Measurements from ENCODE around the gene CILP2. TPM values are rescaled to one million over a fixed set of nuclear protein-coding genes. Genes with fewer than 3 reads are reported as not detected.
A peak's percentile ranks its signal among the peaks of the same experiment; 100 is the strongest.

Gene CILP2
- total and polyA plus RNA-seq, 9 donors = 1.3 to 52.6 (median 7.0) TPM

- H3K27me3 ChIP-seq (ENCODE audit: control insufficient read depth, insufficient read depth, low read length) = peaks cover 53% of the 10 kb centered on the region
- peak; percentile 21 for DNase-seq
These were observed 703 bp upstream of the CILP2 start for GRCh38 chr19:19537075-19538048.

GRCh38 chr19:19538785-19539166, 711 bp downstream of the CILP2 start:
- Histone ChIP-seq H3K4me3 (ENCODE audit: low read length) (no peak overlapping the region), H3K4me1 (ENCODE audit: control insufficient read depth, insufficient read depth, low read length) (peaks cover 30% of the 10 kb centered on the region), H3K27ac (ENCODE audit: low read length) (no peak overlapping the region), H3K9me3 (replicated peaks; ENCODE audit: control insufficient read depth, low read depth, low read length) (no peaks in the 10 kb centered on the region), H3K36me3 (ENCODE audit: control insufficient read depth, insufficient read depth, low read length) (no peaks in the 10 kb centered on the region), H3K27me3 (ENCODE audit: control insufficient read depth, insufficient read depth, low read length) (peaks cover 58% of the 10 kb centered on the region)
- DNase-seq = peak; percentile 79
- 20% methylated on average over 7 of the region's 7 CpGs for WGBS (ENCODE audit: insufficient coverage)

More at GRCh38 chr19:19537075-19538048, 703 bp upstream of the CILP2 start:
- WGBS (ENCODE audit: insufficient coverage) = 30% methylated on average over 44 of the region's 59 CpGs
- Histone ChIP-seq H3K4me3 (ENCODE audit: low read length) (no peak overlapping the region), H3K27ac (ENCODE audit: low read length) (no peak overlapping the region), H3K4me1 (ENCODE audit: control insufficient read depth, insufficient read depth, low read length) (peaks cover 32% of the 10 kb centered on the region), H3K9me3 (replicated peaks; ENCODE audit: control insufficient read depth, low read depth, low read length) (no peaks in the 10 kb centered on the region), H3K36me3 (ENCODE audit: control insufficient read depth, insufficient read depth, low read length) (no peaks in the 10 kb centered on the region)

DNA sequence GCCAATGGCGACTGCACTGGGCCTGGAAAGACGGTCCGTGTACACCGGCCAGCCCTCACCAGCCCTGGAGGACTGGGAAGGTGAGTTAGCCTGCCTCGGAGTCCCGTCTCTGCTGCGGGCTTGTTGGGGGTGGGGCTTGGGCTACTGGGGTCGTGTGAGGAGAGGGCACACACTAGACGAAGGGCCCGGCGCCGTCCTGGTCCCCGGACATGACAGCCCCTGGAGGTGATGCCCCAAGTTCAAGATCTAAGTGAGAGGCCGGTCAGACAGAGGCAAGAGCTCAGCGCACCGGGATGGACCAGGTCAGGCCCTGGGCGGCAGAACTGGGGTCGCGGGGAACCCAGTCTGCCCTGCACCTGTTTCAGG, 1.6 kb downstream of the CILP2 start:
- Histone ChIP-seq H3K9me3 (replicated peaks; ENCODE audit: control insufficient read depth, low read depth, low read length) (no peaks in the 10 kb centered on the region), H3K4me1 (ENCODE audit: control insufficient read depth, insufficient read depth, low read length) (peaks cover 30% of the 10 kb centered on the region), H3K36me3 (ENCODE audit: control insufficient read depth, insufficient read depth, low read length) (no peaks in the 10 kb centered on the region), H3K27ac (ENCODE audit: low read length) (no peak overlapping the region), H3K27me3 (ENCODE audit: control insufficient read depth, insufficient read depth, low read length) (peaks cover 58% of the 10 kb centered on the region), H3K4me3 (ENCODE audit: low read length) (no peak overlapping the region)
- DNase-seq = no peak
- WGBS (ENCODE audit: insufficient coverage) = 28% methylated on average over 18 of the region's 19 CpGs

DNA sequence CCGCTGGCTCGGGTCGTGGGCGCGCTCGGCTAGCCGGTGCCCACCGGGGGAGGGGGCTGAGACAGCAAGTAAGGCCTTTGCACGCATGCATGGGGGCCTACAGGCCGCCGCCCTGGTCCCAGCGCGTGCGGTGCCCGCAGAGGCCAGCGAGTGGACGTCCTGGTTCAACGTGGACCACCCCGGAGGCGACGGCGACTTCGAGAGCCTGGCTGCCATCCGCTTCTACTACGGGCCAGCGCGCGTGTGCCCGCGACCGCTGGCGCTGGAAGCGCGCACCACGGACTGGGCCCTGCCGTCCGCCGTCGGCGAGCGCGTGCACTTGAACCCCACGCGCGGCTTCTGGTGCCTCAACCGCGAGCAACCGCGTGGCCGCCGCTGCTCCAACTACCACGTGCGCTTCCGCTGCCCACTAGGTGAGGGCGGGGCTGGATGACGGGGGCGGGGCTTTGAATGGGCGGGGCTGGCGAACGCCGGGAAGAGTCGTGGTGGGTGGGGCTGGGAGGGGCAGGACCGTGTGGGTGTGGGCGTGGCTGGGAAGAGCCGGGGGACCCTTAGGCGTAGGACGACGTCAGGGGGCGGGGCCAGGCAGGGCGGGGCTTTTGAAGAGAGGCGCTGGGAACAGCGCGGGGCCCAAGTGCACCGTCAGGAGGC, 2.1 kb downstream of the CILP2 start:
- no peak overlapping the region for H3K4me3 ChIP-seq (ENCODE audit: low read length)
- H3K4me1 ChIP-seq (ENCODE audit: control insufficient read depth, insufficient read depth, low read length) = peaks cover 30% of the 10 kb centered on the region
- H3K36me3 ChIP-seq (ENCODE audit: control insufficient read depth, insufficient read depth, low read length) = no peaks in the 10 kb centered on the region
- peaks cover 58% of the 10 kb centered on the region for H3K27me3 ChIP-seq (ENCODE audit: control insufficient read depth, insufficient read depth, low read length)
- H3K27ac ChIP-seq (ENCODE audit: low read length) = no peak overlapping the region
- no peaks in the 10 kb centered on the region for H3K9me3 ChIP-seq (replicated peaks; ENCODE audit: control insufficient read depth, low read depth, low read length)
- DNase-seq = peak; percentile 73
- 7% methylated on average over 71 of the region's 74 CpGs for WGBS (ENCODE audit: insufficient coverage)

DNA sequence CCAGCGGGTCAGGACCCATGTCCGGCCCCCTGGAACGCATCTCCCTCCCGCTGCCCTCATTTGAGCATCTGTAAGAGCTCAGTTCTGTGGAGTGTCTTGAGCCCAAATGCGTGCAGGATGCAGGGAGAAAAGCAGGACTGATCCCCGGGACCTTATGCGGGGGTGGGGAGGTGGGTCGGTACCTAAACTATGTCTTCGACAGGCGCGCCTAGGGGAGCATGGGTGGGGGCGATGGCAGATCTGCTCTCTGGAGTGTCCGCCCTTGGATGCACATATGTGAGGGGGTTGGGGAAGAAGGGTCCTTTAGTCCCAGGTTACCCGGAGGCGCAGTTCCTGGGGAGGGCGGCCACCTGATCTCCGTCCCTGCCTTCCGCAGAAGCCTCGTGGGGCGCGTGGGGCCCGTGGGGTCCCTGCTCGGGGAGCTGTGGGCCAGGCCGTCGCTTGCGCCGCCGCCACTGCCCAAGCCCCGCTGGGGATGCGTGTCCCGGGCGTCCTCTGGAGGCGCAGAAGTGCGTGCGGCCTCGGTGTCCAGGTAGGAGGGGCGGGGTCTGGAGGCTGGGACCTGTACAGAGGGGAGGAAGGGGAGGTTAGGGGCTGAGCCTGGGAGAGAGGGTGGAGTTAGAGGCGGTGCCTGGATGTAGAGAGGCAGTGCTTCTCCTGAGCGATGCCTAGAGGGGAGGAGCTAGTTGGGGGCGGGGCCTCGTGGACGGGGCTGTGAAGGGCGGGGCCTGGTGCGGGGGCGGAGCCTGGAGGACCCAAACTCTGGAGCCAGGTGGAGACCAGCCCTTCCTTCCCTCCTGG, 2.9 kb downstream of the CILP2 start:
- H3K36me3 ChIP-seq (ENCODE audit: control insufficient read depth, insufficient read depth, low read length) = no peaks in the 10 kb centered on the region
- peaks cover 58% of the 10 kb centered on the region for H3K27me3 ChIP-seq (ENCODE audit: control insufficient read depth, insufficient read depth, low read length)
- H3K4me1 ChIP-seq (ENCODE audit: control insufficient read depth, insufficient read depth, low read length) = peaks cover 30% of the 10 kb centered on the region
- WGBS (ENCODE audit: insufficient coverage) = 4% methylated on average over 27 of the region's 45 CpGs
- no peaks in the 10 kb centered on the region for H3K9me3 ChIP-seq (replicated peaks; ENCODE audit: control insufficient read depth, low read depth, low read length)
- no peak overlapping the region for H3K27ac ChIP-seq (ENCODE audit: low read length)
- peak; percentile 64 for DNase-seq
- H3K4me3 ChIP-seq (ENCODE audit: low read length) = no peak overlapping the region

DNA sequence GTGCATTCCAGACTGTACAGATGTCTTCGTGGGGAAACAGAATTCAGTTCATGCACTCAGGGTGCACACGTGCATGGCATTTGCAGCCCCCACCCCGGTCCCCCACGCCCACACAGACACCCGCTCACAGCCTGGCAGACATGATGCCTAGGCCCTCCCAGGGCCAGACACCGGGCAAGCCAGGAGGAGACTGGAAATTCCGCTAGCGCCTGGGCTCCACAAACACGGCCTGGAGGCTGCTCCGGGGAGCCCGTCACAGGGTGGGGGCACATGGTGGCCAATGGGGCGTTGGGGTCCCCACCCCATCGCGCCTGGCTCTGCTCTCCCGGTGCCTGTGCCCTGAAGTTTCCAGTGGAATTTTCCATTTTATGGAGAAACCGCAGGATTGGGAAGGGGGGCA, 3.6 kb downstream of the CILP2 start:
- Histone ChIP-seq H3K27ac (ENCODE audit: low read length) (no peak overlapping the region), H3K4me1 (ENCODE audit: control insufficient read depth, insufficient read depth, low read length) (peaks cover 30% of the 10 kb centered on the region), H3K27me3 (ENCODE audit: control insufficient read depth, insufficient read depth, low read length) (peaks cover 58% of the 10 kb centered on the region), H3K4me3 (ENCODE audit: low read length) (no peak overlapping the region), H3K9me3 (replicated peaks; ENCODE audit: control insufficient read depth, low read depth, low read length) (no peaks in the 10 kb centered on the region), H3K36me3 (ENCODE audit: control insufficient read depth, insufficient read depth, low read length) (no peaks in the 10 kb centered on the region)
- WGBS (ENCODE audit: insufficient coverage) = 82% methylated on average over 10 of the region's 16 CpGs
- DNase-seq = no peak

DNA sequence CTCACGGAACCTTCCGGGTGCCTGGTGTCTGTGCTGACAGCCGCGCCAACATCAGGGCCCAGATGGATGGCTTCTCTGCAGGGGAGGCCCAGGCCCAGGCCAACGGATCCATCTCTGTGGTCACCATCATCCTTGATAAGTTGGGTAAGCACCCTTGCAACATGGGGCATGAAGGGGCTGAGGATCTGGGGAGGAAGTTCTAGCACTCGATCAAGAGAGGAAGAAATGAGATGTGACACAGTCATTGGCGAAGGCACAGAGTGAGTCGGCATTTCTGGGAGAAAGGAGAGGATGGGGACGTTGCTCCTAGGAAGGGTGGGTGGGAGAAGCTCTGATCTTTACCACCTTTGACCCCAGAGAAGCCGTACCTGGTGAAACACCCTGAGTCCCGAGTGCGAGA, 4.4 kb downstream of the CILP2 start:
- 82% methylated on average over 12 of the region's 12 CpGs for WGBS (ENCODE audit: insufficient coverage)
- Histone ChIP-seq H3K36me3 (ENCODE audit: control insufficient read depth, insufficient read depth, low read length) (no peaks in the 10 kb centered on the region), H3K27ac (ENCODE audit: low read length) (no peak overlapping the region), H3K4me1 (ENCODE audit: control insufficient read depth, insufficient read depth, low read length) (peaks cover 28% of the 10 kb centered on the region), H3K27me3 (ENCODE audit: control insufficient read depth, insufficient read depth, low read length) (peaks cover 50% of the 10 kb centered on the region), H3K4me3 (ENCODE audit: low read length) (no peak overlapping the region), H3K9me3 (replicated peaks; ENCODE audit: control insufficient read depth, low read depth, low read length) (no peaks in the 10 kb centered on the region)
- no peak for DNase-seq

DNA sequence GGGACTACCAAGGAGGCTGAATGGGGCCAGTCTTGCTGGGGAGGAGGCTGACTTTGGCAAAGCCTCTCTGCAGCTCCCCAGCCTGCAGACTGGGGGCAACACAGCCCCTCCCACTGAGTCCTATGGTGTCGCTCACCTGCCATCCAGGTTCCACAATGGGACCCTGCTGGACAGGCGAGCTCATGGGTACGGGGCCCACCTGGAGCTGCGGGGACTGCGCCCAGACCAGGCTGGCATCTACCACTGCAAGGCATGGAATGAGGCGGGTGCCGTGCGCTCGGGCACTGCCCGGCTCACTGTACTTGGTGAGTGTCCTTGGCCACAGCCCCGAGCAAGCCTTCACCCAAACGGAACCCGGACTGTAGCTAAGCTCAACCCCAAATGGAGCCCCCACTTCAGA, 5.0 kb downstream of the CILP2 start:
- Histone ChIP-seq H3K4me3 (ENCODE audit: low read length) (no peak overlapping the region), H3K27ac (ENCODE audit: low read length) (no peak overlapping the region), H3K4me1 (ENCODE audit: control insufficient read depth, insufficient read depth, low read length) (peaks cover 25% of the 10 kb centered on the region), H3K27me3 (ENCODE audit: control insufficient read depth, insufficient read depth, low read length) (peaks cover 44% of the 10 kb centered on the region), H3K9me3 (replicated peaks; ENCODE audit: control insufficient read depth, low read depth, low read length) (no peaks in the 10 kb centered on the region), H3K36me3 (ENCODE audit: control insufficient read depth, insufficient read depth, low read length) (no peaks in the 10 kb centered on the region)
- 89% methylated on average over 13 of the region's 13 CpGs for WGBS (ENCODE audit: insufficient coverage)
- DNase-seq = no peak

DNA sequence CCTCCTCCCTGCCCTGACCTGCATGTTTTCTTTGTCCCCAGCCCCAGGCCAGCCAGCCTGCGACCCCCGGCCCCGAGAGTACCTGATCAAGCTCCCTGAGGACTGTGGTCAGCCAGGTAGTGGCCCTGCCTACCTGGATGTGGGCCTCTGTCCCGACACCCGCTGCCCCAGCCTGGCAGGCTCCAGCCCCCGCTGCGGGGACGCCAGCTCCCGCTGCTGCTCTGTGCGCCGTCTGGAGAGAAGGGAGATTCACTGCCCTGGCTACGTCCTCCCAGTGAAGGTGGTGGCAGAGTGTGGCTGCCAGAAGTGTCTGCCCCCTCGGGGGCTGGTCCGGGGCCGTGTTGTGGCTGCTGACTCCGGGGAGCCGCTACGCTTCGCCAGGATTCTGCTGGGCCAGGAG, 5.6 kb downstream of the CILP2 start:
- Histone ChIP-seq H3K27ac (ENCODE audit: low read length) (no peak overlapping the region), H3K4me3 (ENCODE audit: low read length) (no peak overlapping the region), H3K4me1 (ENCODE audit: control insufficient read depth, insufficient read depth, low read length) (peaks cover 19% of the 10 kb centered on the region), H3K9me3 (replicated peaks; ENCODE audit: control insufficient read depth, low read depth, low read length) (no peaks in the 10 kb centered on the region), H3K36me3 (ENCODE audit: control insufficient read depth, insufficient read depth, low read length) (no peaks in the 10 kb centered on the region), H3K27me3 (ENCODE audit: control insufficient read depth, insufficient read depth, low read length) (peaks cover 42% of the 10 kb centered on the region)
- WGBS (ENCODE audit: insufficient coverage) = 73% methylated on average over 19 of the region's 19 CpGs
- no peak for DNase-seq
